GM10266 (cell line): ENCODE results near the gene MDN1.

Experiments used
- DNase-seq: peaks from one replicate; pipeline ENCODE4 v3.0.0; 2012; ENCODE audit errors: extremely low spot score
- TF ChIP-seq, protein P1 (sequence below): IDR thresholded peaks from 2 replicates; pipeline ENCODE4 v1.5.1; 2012; ENCODE audit warnings: mild to moderate bottlenecking, low read depth; ENCODE audit not compliant: control insufficient read depth, insufficient read depth; ENCODE audit errors: missing control alignments

Gene MDN1

GRCh38 chr6:89711801-89712200, 107.8 kb downstream of the MDN1 start:
- DNase-seq, result no peak

GRCh38 chr6:89708316-89708715, 111.3 kb downstream of the MDN1 start:
- TF ChIP-seq, protein P1, sequence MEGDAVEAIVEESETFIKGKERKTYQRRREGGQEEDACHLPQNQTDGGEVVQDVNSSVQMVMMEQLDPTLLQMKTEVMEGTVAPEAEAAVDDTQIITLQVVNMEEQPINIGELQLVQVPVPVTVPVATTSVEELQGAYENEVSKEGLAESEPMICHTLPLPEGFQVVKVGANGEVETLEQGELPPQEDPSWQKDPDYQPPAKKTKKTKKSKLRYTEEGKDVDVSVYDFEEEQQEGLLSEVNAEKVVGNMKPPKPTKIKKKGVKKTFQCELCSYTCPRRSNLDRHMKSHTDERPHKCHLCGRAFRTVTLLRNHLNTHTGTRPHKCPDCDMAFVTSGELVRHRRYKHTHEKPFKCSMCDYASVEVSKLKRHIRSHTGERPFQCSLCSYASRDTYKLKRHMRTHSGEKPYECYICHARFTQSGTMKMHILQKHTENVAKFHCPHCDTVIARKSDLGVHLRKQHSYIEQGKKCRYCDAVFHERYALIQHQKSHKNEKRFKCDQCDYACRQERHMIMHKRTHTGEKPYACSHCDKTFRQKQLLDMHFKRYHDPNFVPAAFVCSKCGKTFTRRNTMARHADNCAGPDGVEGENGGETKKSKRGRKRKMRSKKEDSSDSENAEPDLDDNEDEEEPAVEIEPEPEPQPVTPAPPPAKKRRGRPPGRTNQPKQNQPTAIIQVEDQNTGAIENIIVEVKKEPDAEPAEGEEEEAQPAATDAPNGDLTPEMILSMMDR, result no peak
- DNase-seq, result no peak

More at GRCh38 chr6:89711801-89712200, 107.8 kb downstream of the MDN1 start:
- TF ChIP-seq, protein P1, result no peak

- DNase-seq, result no peak
- TF ChIP-seq, protein P1, result no peak
Measured at GRCh38 chr6:89707766-89708165, 111.8 kb downstream of the MDN1 start.

- DNase-seq, result no peak
- TF ChIP-seq, protein P1, result no peak
Measured at GRCh38 chr6:89706121-89706520, 113.5 kb downstream of the MDN1 start.

GRCh38 chr6:89703292-89703691, 116.3 kb downstream of the MDN1 start:
- DNase-seq, result no peak
- TF ChIP-seq, protein P1, result no peak

GRCh38 chr6:89702349-89702748, 117.2 kb downstream of the MDN1 start:
- no peak for DNase-seq

GRCh38 chr6:89695667-89696066, 123.9 kb downstream of the MDN1 start:
- no peak for DNase-seq
- TF ChIP-seq, protein P1, result no peak

More at GRCh38 chr6:89702349-89702748, 117.2 kb downstream of the MDN1 start:
- TF ChIP-seq, protein P1, result no peak

GRCh38 chr6:89694428-89694827, 125.2 kb downstream of the MDN1 start:
- no peak for DNase-seq
- TF ChIP-seq, protein P1, result no peak
